GM18517 (cell line): ENCODE data around the gene RBFA.

Source experiments
- ATAC-seq: cut with Tn5 transposase; IDR thresholded peaks from one replicate; pipeline ENCODE4 v1.9.1; 2021; ENCODE audit warnings: mild to moderate bottlenecking, moderate library complexity; ENCODE audit not compliant: unreplicated experiment

Gene RBFA

DNA sequence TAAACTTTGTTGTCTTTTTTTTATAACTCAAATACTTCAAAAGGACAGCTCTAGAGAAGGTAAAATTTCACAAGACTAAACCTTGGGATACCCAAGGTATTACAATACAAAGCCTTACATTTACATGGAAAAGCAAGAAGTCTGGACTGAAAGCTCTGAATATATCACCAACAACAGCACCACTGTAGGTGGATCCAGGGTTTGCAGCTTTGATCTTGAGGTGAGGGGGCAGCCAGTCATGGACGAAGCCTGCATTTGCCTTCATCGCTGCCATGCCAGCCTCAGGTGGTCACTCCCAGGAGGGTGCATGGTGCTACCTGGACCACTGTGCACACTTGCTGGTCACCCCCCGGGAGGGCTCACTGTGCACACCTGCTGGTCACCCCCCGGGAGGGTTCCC is 36.6 kb downstream of the RBFA start:
- no peak for ATAC-seq

- ATAC-seq: no peak
Measured at GRCh38 chr18:80074183-80074582, 39.9 kb downstream of the RBFA start.

DNA sequence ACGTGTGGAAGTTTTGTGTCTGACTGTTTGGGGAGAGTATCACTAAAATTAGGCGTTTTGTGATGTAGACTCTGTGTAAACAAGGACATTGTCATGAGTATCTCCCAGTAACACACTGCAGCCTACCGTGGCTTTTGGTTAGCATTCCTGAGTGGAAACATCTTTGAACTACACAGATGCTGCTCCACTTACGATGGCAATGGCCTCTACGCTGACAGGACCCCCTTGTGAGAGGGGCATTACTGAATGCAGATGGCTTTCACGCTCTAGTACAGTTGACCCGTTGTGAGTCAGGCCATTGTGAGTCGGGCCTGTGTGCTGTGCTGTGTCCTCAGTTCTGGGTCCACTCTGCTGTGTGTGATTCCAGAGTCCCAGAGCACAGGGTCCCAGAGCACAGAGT is 40.5 kb downstream of the RBFA start:
- no peak for ATAC-seq

DNA sequence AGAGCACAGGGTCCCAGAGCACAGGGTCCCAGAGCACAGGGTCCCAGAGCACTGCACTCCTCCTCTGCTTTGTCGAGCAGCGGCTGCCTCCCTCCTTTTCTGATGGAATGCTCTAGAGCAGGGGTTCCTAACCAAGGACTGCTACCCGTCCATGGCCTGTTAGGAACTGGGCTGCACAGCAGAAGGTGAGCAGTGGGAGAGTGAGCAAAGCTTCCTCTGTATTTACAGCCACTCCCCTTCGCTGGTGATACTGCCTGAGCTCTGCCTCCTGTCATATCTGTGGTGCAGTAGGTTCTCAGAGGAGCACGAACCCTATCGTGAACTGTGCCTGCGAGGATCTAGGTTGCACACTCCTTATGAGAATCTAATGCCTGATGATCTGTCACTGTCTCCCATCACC is 41.7 kb downstream of the RBFA start:
- ATAC-seq: no peak

DNA sequence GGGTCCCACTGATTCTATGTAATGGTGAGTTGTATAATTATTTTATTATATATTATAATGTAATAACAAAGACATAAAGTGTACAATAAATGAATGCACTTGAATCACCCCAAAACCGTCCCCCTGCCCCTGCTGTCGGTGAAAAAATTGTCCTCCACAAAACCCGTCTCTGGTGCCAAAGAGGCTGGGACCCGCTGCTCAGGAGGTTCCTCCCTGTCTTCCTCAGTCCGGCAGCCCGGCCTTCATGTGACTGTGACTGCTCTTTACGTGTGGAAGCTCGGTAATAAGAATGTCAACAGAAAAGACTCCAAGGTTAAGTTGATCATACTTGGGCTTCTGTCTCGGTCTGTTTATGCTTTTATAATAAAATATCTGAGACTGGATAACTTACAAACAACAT is 42.1 kb downstream of the RBFA start:
- ATAC-seq: no peak

DNA sequence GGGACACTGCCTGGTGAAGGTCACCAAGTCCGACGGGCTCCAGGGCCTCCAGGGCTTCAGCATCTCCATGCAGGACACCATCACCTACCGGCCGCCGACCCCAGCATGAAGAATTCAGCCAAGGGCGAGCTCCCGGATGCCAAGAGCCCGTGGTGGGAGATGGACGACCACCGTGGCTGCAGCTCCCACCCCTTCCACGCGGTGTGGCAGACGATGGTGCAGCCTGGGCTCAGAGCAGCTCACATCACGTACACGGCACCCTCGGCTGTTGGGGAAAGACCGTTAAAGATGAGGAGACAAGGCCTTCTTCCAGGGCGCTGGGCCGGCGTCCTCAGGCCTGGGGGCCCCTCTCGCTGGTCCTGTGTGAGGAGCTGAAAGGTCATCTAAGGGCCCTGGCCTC is 43.6 kb downstream of the RBFA start:
- no peak for ATAC-seq
